ENCODE measurements around the gene TCOF1. TPM values are rescaled to one million over a fixed set of nuclear protein-coding genes. Genes with fewer than 3 reads are reported as not detected.

Gene TCOF1
- total RNA-seq, 1 donor from 2014 or later, result 19.3 TPM

- DNase-seq, result no peak
- intact Hi-C loops (cut with micrococcal nuclease), result no loop called here
- no peak for TF ChIP-seq CTCF (IDR thresholded peaks at IDR 0.05; ENCODE audit: borderline replicate concordance)
Observed at GRCh38 chr5:150311015-150311692, 46.3 kb upstream of the TCOF1 start.

GRCh38 chr5:150312518-150312917 is 45.0 kb upstream of the TCOF1 start:
- Histone ChIP-seq H3K4me3 (no peak overlapping the region), H3K36me3 (no peaks in the 10 kb centered on the region), H3K27me3 (ENCODE audit: low read depth) (no peaks in the 10 kb centered on the region), H3K9me3 (replicated peaks) (no peaks in the 10 kb centered on the region), H3K4me1 (no peaks in the 10 kb centered on the region), H3K27ac (replicated peaks) (no peak overlapping the region)
- TF ChIP-seq CTCF (IDR thresholded peaks at IDR 0.05; ENCODE audit: borderline replicate concordance), result no peak
- DNase-seq, result no peak
- intact Hi-C loops (cut with micrococcal nuclease), result no loop called here

More at GRCh38 chr5:150311015-150311692, 46.3 kb upstream of the TCOF1 start:
- Histone ChIP-seq H3K27me3 (ENCODE audit: low read depth) (no peaks in the 10 kb centered on the region), H3K27ac (replicated peaks) (no peak overlapping the region), H3K4me3 (no peak overlapping the region), H3K9me3 (replicated peaks) (no peaks in the 10 kb centered on the region), H3K36me3 (no peaks in the 10 kb centered on the region), H3K4me1 (no peaks in the 10 kb centered on the region)

GRCh38 chr5:150313501-150313900 is 44.0 kb upstream of the TCOF1 start:
- no peak overlapping the region for H3K27ac ChIP-seq (replicated peaks)
- no peak for DNase-seq
- TF ChIP-seq CTCF (IDR thresholded peaks at IDR 0.05; ENCODE audit: borderline replicate concordance), result no peak

GRCh38 chr5:150313921-150314716 is 43.4 kb upstream of the TCOF1 start:
- no peak for TF ChIP-seq CTCF (IDR thresholded peaks at IDR 0.05; ENCODE audit: borderline replicate concordance)
- Histone ChIP-seq H3K4me1 (no peaks in the 10 kb centered on the region), H3K36me3 (no peaks in the 10 kb centered on the region), H3K9me3 (replicated peaks) (no peaks in the 10 kb centered on the region), H3K4me3 (no peak overlapping the region), H3K27me3 (ENCODE audit: low read depth) (no peaks in the 10 kb centered on the region), H3K27ac (replicated peaks) (no peak overlapping the region)
- intact Hi-C loops (cut with micrococcal nuclease), result no loop called here
- no peak for DNase-seq

More at GRCh38 chr5:150313501-150313900, 44.0 kb upstream of the TCOF1 start:
- H3K27me3 ChIP-seq (ENCODE audit: low read depth), result no peaks in the 10 kb centered on the region
- intact Hi-C loops (cut with micrococcal nuclease), result no loop called here
- no peaks in the 10 kb centered on the region for H3K9me3 ChIP-seq (replicated peaks)
- no peak overlapping the region for H3K4me3 ChIP-seq
- H3K4me1 ChIP-seq, result no peaks in the 10 kb centered on the region
- no peaks in the 10 kb centered on the region for H3K36me3 ChIP-seq

GRCh38 chr5:150315245-150315644 is 42.3 kb upstream of the TCOF1 start:
- Histone ChIP-seq H3K9me3 (replicated peaks) (no peaks in the 10 kb centered on the region), H3K36me3 (no peaks in the 10 kb centered on the region), H3K27me3 (ENCODE audit: low read depth) (no peaks in the 10 kb centered on the region), H3K4me1 (peaks cover 6% of the 10 kb centered on the region), H3K4me3 (no peak overlapping the region), H3K27ac (replicated peaks) (no peak overlapping the region)
- TF ChIP-seq CTCF (IDR thresholded peaks at IDR 0.05; ENCODE audit: borderline replicate concordance), result no peak
- DNase-seq, result no peak
- intact Hi-C loops (cut with micrococcal nuclease), result no loop called here

Data from left ventricle myocardium inferior (tissue), 1 donor.